M059J (cell line): Measurements from ENCODE around the gene TPM3. TPM values are rescaled to one million over a fixed set of nuclear protein-coding genes. Genes with fewer than 3 reads are reported as not detected.
A peak's percentile ranks its signal among the peaks of the same experiment; 100 is the strongest.
"Not testable (repeated sequence)": the region's sequence is repeated elsewhere in the genome, so short reads cannot be mapped to it uniquely, and the experiment has no call there.

Experiments
- DNase-seq: peaks from one replicate; pipeline ENCODE4 v3.0.0-alpha.2; 2012; ENCODE audit warnings: low read depth
- total RNA-seq: library from RNA; depleted of rRNA; stranded (reverse); fragments of >200 nt; shearing (Covaris generic); gene quantifications from 2 replicates; pipeline ENCODE4 v1.2.3, GENCODE V29; 2014

The TPM3 gene
- total RNA-seq, 1 experiment from 2014 or later: 714 TPM

DNA sequence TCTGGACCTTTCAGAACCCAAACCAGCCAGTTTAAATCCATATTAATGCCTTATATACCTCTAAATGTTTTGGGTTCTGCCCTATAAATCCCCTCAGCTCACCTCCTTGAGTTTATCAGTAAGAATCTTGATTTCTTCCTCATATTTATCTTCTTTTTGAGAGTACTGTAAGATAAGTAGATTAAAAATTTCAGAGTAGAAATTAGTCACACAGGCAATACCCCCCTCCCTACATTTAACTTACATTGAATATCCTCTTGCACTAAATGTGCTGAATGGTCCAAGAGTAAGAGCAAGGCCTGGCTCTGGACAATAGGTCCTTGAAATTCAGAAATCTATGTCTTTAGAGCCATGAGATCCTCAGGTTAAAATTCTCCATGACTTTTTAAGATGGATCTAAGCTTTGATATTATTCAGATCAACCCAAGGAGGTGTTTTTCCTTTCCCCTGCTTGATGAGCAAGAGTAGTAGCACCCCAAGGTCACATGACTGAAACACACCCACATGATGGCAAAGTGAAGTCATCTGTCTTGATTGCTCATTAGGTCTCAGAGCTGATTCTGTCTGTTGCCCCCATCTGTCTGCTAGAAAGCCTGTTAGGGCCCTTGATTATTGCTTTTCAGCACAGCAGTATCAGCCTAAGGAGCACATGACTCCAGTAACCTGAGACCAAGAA is 21.2 kb downstream of the TPM3 start:
- no peak for DNase-seq

DNA sequence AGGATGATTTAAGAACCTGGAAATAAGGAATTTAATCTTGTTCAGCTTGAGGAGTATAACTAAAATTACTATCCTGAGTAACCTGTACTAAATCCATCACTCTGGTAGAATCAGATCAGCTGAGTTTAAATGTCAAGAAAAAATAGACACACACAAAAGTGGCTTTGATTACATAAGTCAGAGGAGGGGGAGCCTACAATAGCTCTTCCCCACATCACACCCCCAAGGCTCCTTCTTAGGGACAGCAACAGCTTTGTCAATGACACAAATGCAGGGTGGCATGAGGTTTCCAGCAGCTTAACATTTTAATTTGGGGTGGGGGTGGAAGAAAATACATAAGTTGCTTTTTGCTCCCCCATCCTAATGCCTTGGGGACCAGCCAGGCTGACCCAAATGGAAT is 24.4 kb downstream of the TPM3 start:
- DNase-seq: no peak

DNA sequence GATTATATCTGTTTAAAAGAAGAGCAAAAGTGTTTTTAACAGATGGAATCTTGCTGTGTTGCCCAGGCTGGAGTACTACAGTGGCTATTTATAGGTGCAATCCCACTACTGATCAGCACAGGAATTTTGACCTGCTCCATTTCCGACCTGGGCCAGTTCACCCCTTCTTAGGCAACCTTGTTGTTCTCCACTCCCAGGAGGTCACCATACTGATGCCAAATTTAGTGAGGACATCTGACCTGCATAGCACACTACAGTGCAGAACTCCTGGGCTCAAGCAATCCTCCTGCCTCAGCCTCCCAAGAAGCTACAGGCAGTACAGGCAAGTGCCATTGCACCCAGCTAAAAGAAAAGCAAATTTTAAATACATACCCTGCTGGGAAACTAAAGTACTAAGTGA is 25.7 kb downstream of the TPM3 start:
- DNase-seq: no peak

DNA sequence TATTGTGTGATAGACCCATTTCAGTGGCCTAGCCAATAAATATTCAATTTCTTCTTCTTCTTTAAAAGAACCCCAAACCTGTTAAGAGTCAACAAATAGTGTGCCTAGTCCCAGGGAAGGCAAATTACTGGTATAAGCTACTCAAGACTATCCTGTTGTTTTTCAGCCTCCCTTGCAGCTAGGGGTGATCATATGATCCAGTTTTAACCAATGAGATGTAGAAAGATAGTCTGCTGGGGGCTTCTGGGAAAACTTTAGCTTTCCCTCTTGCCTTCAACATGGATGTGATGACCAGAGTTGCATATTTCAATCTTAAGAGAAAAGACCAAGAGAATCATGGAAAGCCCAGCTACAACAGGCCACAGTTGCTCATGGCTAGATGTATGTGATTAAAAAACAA is 32.3 kb downstream of the TPM3 start:
- no peak for DNase-seq

DNA sequence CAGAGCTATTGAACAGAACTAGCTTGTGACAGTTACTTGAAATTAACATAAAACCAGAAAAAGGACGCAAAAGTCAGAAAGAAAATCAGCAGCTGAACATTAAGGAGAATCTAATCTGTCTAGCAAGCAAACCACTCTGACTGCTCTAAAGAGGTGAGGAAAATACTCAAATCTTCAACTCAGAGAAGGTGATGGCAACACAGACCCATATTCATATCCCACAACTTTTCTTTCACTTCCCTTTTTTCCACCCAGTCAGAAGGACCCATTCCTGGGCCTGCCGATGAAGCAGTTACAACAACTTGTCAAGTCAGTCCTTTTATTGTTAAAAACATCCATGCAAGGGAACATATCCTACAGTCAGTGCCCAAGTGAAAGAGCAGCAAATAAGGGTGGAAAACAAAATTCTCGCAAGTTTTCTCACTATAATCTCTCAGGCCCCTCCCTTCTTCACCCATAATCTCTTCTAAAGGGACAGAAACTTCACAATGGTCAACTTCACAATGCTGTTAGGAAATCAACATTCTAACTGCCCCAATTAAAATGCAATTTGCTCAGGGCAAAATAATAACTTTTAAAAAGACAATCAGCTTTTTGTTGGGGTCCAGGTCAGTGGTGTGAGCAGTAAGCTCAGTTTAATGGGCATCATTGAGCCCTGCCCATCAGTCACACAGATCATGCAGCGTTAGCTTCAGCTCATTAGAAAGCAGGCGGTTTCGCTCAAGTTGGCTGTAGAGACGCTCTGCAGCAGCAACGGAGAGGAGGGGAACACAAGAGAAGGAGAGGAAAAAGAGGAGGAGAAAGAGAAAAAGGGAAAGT is 33.4 kb downstream of the TPM3 start:
- no peak for DNase-seq

DNA sequence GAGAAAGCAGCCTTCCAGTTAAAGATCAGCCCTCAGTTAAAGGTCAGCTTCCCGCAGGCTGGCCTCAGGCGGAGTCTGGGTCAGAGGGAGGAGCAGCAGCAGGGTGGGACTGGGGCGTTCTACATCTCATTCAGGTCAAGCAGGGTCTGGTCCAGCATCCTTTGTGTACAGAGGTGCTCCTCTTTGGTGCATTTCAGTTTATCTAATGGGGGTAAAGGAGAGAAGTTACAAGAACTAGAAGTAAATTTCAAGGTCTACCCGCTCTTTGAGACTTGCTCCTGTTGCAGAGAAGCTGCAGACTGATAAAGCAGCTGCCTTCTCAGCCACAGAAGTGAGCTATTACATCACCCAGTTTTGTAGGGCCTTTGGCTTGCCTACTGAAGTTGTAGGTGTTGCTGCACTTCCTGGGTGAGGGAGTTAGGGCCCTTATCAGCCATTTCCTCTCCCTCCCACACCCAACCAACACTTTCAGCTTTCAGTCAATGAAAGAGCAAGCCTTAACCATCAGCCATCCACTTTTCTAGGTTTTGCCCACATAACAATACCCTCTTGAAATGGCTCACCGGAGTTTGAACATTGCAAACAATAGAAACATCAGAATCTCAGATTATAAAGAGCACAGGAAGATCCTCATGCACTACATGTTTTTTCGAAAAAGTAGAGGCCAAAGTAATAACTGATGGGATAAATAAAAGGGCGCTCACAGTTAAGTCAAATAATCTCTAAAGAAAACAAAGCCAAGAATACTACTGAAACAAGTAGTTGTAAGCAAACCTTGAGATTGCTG is 34.2 kb downstream of the TPM3 start:
- no peak for DNase-seq

DNA sequence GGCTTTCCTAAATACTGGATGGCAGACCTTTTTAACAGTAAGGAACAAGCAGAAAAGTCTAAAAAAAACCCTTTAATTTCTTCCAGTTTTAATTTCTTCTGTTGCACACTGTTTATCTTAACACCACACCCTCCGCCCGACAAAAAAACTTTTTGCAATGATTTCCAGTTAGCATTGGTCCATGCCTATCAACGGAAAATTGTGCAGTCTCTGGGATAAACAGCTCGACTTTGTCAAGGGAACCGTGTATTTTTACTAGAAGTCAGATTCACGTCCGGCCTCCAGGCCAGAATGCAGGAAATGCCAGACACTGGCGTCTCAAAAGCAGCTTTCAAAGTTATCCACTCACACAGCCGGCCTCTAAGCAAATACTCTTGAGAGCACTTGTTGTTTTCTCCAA is 36.6 kb downstream of the TPM3 start:
- DNase-seq: no peak

DNA sequence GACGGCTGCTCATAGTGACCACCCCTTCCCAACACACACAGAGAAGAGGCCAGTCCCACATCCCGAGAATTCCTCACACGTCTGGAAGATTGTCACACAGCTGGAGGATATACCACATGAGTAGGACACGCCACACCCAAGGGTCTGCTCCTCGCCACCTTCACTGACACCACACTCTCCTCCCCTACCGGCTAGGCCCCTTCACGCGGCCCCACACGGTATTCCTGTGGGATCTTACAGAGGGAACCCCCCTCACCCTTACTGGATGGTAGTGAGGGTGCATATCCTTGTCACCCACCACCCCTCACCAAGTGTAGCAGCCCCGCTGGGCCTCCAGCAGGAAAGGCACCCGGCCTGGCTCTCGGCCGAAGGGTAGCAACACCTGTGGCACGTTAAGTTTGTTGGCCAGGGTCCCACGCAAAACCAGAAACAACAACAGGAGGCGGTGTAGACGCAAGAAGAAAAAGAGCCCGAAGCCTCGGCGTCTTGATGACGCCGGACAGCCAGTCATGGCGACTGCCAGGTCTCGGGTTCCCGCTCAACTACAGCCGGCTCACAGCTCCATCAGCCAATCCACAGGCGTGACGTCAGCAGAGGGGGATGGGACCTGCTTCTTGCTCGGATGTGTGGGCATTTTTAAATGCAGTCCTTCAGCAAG is 37.2 kb downstream of the TPM3 start, which contains the start of gene NUP210L:
TSS of gene NUP210L (minus strand) at position 540 of the 658 bp plus-strand sequence.
- DNase-seq: no peak

DNA sequence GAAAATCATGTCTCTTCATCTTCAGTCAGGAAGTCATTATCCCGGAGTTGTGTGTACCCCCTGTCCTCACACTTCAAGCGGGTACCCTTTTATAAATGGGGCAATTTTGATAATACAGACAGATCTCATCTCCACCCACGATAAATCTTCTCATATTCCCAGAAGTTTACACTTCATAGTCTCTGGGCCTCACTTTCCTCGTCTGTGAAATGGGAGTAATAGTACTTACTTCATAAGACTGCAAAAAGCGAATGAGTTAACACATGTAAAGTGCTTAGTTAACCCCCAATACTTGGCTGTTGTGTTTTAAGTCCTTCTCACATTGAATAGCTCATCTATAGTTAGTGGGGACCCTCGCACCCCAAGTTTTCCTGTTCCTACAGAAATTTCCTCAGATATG is 37.8 kb downstream of the TPM3 start:
- no peak for DNase-seq

DNA sequence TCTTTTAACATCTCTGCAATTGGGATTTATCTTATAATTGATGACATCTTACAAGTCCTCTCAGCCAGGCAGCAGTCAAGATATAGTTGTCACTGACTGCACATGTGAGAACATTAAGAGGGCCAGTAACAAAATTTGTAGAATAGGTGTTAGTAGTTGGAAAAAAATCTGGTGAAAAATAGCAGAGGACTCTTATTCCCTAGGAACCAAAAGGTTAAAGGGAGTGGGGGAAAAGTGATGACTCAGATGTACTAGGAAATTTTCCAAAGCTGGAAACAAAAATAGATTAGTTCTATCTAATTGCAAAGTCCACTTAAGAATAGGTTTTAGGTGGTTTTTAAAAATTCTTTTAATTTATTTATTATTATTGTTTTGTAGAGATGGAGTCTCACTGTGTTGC is 40.6 kb downstream of the TPM3 start:
- DNase-seq: no peak

DNA sequence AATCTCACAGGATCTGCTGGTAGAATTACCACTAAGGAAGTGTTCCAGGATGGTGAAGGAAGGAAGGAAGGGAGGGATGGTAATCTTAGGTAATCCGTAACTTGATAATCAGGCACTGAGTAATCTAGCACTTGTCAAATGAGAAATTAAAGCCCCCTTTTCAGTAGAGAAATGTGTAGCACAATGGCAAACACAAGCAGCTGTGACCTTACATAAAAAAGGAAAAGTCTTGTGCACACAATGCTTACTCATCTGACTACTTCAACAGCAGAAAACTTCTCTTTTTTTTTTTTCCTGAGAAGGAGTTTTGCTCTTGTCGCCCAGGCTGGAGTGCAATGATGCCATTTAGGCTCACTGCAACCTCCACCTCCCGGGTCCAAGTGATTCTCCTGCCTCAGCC is 43.1 kb downstream of the TPM3 start:
- DNase-seq: no peak

DNA sequence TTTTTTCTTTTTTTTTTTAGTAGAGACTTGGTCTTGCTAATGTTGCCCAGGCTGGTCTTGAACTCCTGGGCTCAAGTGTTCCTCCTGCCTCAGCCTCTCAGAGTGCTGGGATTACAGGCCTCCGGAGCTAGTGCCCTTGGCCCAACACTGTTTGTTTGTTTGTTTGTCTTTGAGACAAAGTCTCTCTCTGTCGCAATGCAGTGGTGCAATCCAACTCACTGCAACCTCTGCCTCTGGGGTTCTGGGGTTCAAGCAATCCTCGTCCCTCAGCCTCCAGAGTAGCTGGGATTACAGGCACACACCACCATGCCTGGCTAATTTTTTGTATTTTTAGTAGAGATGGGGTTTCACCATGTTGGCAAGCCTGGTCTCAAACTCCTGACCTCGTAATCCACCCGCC is 44.4 kb downstream of the TPM3 start:
- not testable (repeated sequence) for DNase-seq

DNA sequence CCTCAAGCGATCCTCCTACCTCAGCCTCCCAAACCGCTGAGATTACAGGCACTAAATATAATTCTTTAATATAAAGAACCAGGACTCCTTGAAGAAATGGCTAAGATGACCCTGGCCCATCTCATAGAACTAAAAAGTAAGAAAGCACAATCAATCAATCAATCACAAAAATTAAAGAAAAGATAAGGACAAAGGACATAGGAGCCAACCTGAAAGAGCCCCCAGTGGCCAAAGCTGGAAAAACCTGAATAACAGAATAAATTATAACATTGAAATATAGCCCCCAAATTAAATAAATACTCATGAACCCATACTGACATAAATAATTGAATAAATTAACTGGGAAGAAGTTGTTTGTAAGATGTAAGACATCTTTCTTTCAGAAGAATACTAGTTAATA is 45.9 kb downstream of the TPM3 start:
- no peak for DNase-seq

DNA sequence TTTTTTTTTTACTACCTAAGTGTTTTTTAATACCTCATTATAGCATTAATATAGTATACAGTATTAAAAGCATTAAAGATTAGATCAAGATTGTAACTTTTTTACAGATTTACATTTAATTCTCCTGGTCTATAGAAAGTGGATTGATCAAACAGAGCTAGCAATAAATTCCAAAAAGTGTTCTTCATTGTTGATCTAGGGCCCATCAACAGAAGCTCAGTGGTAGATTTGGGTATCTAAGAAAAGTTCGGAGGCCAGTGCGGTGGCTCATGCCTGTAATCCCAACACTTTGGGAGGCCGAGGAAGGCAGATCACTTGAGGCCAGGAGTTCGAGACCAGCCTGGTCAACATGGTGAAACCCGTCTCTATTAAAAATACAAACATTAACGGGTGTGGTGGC is 49.5 kb downstream of the TPM3 start:
- DNase-seq: no peak

DNA sequence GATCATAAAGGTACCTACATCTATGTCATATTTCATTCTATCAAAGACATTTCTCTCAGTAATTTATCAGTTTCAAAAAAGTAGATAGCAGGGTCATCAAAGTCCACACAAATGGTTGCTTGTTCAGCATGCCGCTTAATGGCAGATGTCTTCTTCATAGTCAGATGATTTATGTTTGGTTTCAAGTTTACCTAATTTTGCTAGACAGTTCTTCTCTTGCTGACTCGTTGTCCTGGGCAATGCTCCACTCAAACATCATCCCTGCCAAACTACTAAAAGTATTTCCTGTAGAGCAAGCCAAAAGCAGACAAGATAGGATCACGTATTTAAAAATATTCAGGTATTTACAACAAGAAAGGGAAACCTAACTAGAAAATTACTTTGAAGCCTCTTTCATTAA is 50.7 kb downstream of the TPM3 start:
- DNase-seq: peak; percentile 41

DNA sequence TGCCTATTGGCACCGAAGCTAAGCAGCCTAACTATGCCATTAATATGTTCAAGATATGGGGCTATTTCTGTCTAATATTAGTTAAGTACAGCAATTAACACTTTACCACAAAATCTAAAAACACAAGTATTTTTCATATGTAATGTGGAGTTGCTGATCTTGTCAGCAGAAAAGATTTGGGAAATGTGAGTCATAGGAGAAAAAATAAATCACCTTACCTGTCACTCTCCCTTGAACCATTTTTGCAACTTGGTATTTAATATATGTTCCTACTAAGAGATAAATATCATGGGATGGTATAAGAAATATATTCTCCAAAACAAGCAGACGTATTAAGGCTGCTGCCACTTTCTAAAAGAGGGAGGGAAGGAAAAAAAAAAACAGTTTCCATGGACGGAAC is 54.0 kb downstream of the TPM3 start:
- DNase-seq: no peak

DNA sequence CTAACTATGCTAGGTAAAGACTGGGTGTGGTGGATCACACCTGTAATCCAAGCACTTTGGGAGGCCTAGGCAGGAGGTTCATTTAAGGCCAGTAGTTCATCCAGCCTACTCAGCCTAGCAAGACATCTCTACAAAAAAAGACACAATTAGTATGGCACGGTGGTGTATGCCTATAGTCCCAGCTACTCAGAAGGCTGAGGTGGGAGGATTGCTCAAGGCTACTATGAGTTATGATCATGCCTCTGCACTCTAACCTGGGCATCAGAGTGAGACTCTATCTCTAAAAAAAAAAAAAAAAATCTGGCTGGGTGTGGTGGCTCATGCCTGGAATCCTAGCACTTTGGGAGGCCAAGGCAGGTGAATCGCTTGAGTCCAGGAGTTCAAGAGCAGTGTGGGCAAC is 58.6 kb downstream of the TPM3 start:
- DNase-seq: no peak

DNA sequence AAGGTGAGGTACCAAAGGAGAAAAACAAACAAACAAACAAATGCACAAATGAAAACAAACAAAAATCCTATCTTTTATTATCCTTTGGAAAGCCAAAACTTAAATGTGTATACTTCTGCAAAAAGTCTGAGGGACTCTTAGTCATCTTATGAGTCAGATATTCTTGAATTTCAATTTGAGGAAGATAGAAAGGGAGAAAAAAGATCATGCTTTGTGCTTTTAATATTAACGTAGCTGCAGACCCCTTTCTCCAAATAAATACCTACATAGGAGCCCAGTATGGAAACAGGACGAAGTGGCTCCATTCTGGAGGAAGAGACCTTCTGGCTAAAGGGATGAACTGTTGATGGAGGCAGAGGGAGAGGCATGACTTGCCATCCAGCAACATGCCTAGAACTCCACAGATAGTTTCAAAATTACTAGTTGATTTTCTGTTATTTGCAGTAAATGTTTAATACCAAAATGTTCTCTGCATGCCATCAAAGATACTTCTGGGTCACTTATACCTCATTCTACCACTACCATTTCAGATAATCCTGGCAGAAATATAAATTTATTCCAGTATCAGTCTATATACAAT is 62.4 kb downstream of the TPM3 start:
- DNase-seq: peak; percentile 18

DNA sequence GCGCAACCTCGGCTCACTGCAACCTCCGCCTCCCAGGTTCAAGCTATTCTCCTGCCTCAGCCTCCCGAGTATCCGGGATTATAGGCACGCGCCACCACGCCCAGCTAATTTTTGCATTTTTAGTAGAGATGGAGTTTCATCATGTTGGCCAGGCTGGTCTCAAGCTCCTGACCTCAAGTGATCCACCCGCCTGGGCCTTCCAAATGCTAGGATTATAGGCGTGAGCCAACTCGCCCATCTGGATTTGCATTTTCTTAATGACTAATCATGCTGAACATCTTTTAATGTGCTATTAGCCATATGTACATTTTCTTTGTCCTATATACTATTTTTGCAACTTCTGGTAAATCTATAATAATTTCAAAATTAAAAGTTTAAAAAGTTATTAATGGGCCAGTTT is 68.7 kb downstream of the TPM3 start:
- not testable (repeated sequence) for DNase-seq

DNA sequence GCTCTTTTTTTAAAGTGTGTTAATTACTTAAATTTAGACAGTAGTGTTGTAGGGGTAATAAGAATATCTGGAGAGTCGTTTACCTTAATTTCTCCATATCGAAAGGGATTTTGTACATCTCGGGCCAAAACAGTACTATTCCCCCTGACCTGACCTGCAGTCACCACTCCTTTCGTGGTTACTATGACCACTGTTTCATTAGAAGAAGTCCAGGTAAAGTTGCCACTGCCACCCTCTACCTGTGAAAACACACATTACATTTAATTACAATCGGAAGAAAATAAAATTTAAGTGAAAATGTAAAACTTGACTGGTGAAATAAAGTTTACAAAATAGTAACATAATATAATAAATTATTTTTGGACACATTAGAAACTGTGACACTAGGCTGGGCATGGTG is 74.3 kb downstream of the TPM3 start:
- DNase-seq: no peak

DNA sequence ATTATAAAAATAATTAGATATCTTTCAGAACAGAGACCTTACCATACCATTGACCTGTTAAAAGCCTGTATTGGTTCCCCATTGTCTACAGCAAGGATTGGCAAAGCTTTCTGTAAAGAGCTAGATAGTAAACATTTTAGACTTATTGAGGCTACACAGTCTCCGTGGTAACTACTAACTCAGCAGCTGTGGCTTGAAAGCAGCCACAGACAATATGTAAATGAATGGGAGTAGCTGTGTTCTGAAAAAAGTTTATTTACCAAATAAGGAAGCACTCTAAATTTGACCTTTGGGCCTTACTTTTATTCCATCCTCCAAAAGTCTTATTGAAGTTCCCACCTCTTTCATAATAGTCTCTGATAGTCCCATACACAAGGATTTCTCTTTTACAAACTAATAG is 76.7 kb downstream of the TPM3 start:
- DNase-seq: peak; percentile 35
